ENCODE results near the gene OPA3.

DNA sequence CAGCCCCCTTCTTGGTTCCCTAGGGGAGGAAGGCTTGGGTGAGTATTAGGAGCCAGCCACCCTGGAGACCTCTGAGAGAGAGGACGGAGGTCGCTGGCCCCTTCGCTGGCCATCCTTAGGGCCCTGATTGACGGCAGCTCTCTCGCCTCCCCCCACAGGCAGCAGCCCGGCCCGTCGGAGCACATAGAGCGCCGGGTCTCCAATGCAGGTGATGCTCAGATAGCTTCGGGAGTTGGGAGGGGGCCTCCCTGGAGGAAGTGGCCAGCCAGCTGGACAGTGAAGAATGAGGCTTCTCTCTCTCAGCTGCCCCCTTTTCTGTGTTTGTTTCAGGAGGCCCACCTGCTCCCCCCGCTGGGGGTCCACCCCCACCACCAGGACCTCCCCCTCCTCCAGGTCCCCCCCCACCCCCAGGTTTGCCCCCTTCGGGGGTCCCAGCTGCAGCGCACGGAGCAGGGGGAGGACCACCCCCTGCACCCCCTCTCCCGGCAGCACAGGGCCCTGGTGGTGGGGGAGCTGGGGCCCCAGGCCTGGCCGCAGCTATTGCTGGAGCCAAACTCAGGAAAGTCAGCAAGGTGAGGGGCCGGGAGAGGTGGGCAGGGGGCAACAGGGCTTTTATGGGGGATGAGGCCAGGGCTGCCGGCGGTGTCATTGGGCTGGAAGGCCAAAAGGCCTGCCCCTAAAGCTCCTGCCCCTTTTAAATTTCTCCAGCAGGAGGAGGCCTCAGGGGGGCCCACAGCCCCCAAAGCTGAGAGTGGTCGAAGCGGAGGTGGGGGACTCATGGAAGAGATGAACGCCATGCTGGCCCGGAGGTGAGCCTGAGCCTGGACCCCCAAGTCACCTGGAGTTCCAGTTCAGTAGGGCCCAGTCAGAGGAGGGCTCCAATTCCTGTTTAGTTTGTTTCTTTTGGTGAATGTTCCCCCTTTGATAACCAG, 62.3 kb downstream of the OPA3 start:
- TF ChIP-seq, protein P1, sequence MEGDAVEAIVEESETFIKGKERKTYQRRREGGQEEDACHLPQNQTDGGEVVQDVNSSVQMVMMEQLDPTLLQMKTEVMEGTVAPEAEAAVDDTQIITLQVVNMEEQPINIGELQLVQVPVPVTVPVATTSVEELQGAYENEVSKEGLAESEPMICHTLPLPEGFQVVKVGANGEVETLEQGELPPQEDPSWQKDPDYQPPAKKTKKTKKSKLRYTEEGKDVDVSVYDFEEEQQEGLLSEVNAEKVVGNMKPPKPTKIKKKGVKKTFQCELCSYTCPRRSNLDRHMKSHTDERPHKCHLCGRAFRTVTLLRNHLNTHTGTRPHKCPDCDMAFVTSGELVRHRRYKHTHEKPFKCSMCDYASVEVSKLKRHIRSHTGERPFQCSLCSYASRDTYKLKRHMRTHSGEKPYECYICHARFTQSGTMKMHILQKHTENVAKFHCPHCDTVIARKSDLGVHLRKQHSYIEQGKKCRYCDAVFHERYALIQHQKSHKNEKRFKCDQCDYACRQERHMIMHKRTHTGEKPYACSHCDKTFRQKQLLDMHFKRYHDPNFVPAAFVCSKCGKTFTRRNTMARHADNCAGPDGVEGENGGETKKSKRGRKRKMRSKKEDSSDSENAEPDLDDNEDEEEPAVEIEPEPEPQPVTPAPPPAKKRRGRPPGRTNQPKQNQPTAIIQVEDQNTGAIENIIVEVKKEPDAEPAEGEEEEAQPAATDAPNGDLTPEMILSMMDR (IDR thresholded peaks at IDR 0.05; ENCODE audit: borderline replicate concordance, extremely low read depth, low read length, poor library complexity, severe bottlenecking) = no peak
- TF ChIP-seq EZH2 (IDR thresholded peaks at IDR 0.05; ENCODE audit: borderline replicate concordance, low read depth, low read length, severe bottlenecking) = no peak

Data from DND-41 (cell line).